Thyroid gland (tissue), 4 donors: ENCODE data around the gene UNC5C.

ENCODE experiments used
- POLR2A ChIP-seq, 2 donors: fragments of 450-650 bp; IDR thresholded peaks; one replicate each; pipeline ENCODE4 v1.6.1; 2017; ENCODE audit warnings: antibody characterized with exemption in 2 of 2, mild to moderate bottlenecking in 2 of 2, moderate library complexity in 1 of 2
- TF ChIP-seq, protein P1 (sequence below), 6 experiments: fragments of 200-600 bp in 3 of 6; fragments of 450-650 bp in 3 of 6; sonication (generic) in 3 of 6; IDR thresholded peaks; one replicate each; pipeline ENCODE4 v1.5.1; 2016 to 2019; ENCODE audit warnings: antibody characterized with exemption in 6 of 6, mild to moderate bottlenecking in 2 of 6, inconsistent platforms in 1 of 6, moderate library complexity in 1 of 6

DNA sequence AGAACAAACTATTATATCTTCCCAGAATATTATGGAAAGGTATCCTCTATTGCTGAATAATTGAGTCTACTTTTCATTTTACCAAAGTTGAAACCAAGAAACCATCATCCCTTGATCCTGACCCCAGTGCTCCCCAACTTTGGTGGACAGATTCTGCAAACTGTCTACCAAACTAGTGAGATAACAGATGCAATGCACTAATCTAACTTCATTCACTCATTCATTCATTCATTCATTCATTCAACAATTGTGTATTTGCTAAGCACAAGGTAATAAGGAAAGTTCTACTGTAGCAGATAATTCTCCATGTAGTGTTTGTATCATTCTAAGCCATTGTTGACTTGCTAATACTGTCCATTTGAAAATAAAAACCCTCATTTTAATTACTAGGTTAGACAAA, 150.6 kb downstream of the UNC5C start:
- TF ChIP-seq, protein P1, sequence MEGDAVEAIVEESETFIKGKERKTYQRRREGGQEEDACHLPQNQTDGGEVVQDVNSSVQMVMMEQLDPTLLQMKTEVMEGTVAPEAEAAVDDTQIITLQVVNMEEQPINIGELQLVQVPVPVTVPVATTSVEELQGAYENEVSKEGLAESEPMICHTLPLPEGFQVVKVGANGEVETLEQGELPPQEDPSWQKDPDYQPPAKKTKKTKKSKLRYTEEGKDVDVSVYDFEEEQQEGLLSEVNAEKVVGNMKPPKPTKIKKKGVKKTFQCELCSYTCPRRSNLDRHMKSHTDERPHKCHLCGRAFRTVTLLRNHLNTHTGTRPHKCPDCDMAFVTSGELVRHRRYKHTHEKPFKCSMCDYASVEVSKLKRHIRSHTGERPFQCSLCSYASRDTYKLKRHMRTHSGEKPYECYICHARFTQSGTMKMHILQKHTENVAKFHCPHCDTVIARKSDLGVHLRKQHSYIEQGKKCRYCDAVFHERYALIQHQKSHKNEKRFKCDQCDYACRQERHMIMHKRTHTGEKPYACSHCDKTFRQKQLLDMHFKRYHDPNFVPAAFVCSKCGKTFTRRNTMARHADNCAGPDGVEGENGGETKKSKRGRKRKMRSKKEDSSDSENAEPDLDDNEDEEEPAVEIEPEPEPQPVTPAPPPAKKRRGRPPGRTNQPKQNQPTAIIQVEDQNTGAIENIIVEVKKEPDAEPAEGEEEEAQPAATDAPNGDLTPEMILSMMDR (IDR thresholded peaks at IDR 0.05): no peak
- TF ChIP-seq POLR2A (IDR thresholded peaks at IDR 0.05): no peak
